ENCODE data around the gene CD22.

GRCh38 chr19:35313587-35313986, 15.4 kb upstream of the CD22 start:
- no peak for TF ChIP-seq CTCF (conservative IDR thresholded peaks at IDR 0.05 in 1 of 2, IDR thresholded peaks at IDR 0.05 in 1 of 2; ENCODE audit: low read depth in 1 of 2, low read length in 2 of 2)
- no peak for TF ChIP-seq EZH2 (IDR thresholded peaks at IDR 0.05; ENCODE audit: low read length, missing control alignments)

Data from fibroblast of lung (primary cell).